DOHH2 (cell line): ENCODE data around the gene DCLK2.

ENCODE experiments used
- H3F3A ChIP-seq: fragments of 200-600 bp; sonication (generic), shearing (Covaris generic); 2 replicates; pipeline ENCODE4 v1.6.0; 2016; ENCODE audit warnings: antibody characterized with exemption, mild to moderate bottlenecking; ENCODE audit not compliant: control insufficient read depth, insufficient read depth
- H3K27ac ChIP-seq: fragments of 200-600 bp; sonication (generic); 2 replicates; pipeline ENCODE4 v1.5.1; 2014; ENCODE audit warnings: low read depth, mild to moderate bottlenecking, low read length, moderate library complexity
- H3K27me3 ChIP-seq: fragments of 200-600 bp; sonication (generic); 2 replicates; pipeline ENCODE4 v1.6.1; 2014; ENCODE audit warnings: mild to moderate bottlenecking, low read length, mixed read lengths; ENCODE audit not compliant: control insufficient read depth
- H3K36me3 ChIP-seq: fragments of 200-600 bp; sonication (generic); 2 replicates; pipeline ENCODE4 v1.6.1; 2014; ENCODE audit warnings: mild to moderate bottlenecking, low read length, moderate library complexity, mixed read lengths; ENCODE audit not compliant: control insufficient read depth
- H3K4me1 ChIP-seq: fragments of 200-600 bp; sonication (generic); 2 replicates; pipeline ENCODE4 v1.6.1; 2014; ENCODE audit warnings: mild to moderate bottlenecking, low read length, mixed read lengths; ENCODE audit not compliant: control insufficient read depth
- H3K4me2 ChIP-seq: fragments of 200-600 bp; sonication (generic); 2 replicates; pipeline ENCODE4 v1.6.0; 2014; ENCODE audit warnings: mild to moderate bottlenecking, low read length, moderate library complexity
- H3K4me3 ChIP-seq: fragments of 200-600 bp; sonication (generic); 2 replicates; pipeline ENCODE4 v1.5.1; 2014; ENCODE audit warnings: mild to moderate bottlenecking, low read length, mixed read lengths
- H3K79me2 ChIP-seq: fragments of 200-600 bp; sonication (generic); 2 replicates; pipeline ENCODE4 v1.6.1; 2014; ENCODE audit warnings: mild to moderate bottlenecking, low read length, mixed read lengths; ENCODE audit not compliant: control insufficient read depth
- H3K9me2 ChIP-seq: fragments of 200-600 bp; sonication (generic); replicated peaks from 2 replicates; pipeline ENCODE4 v1.6.1; 2014; ENCODE audit warnings: mild to moderate bottlenecking, low read length, mixed read lengths; ENCODE audit not compliant: control insufficient read depth
- H3K9me3 ChIP-seq: fragments of 200-600 bp; sonication (generic); 2 replicates; pipeline ENCODE4 v1.6.1; 2014; ENCODE audit warnings: antibody characterized with exemption, low read length, mixed read lengths; ENCODE audit not compliant: control insufficient read depth, insufficient read depth
- H4K20me1 ChIP-seq: fragments of 200-600 bp; sonication (generic); 2 replicates; pipeline ENCODE4 v1.6.0; 2014; ENCODE audit warnings: low read depth, mild to moderate bottlenecking, antibody characterized with exemption, low read length, moderate library complexity; ENCODE audit not compliant: control insufficient read depth, insufficient read depth
- CTCF ChIP-seq: fragments of 200-600 bp; sonication (generic); IDR thresholded peaks from one replicate; pipeline ENCODE4 v1.5.1; 2014; ENCODE audit warnings: antibody characterized with exemption, mild to moderate bottlenecking, low read depth, low read length; ENCODE audit not compliant: poor library complexity, severe bottlenecking
- EZH2phosphoT487 ChIP-seq: fragments of 200-600 bp; sonication (generic); IDR thresholded peaks from 2 replicates; pipeline ENCODE4 v1.6.1; 2017; ENCODE audit warnings: borderline replicate concordance, mild to moderate bottlenecking, antibody characterized with exemption, low read length, moderate library complexity, mixed read lengths

DCLK2 gene

GRCh38 chr4:150297861-150298474 lies 219.7 kb downstream of the DCLK2 start:
- no peaks in the 10 kb centered on the region for H3K4me1 ChIP-seq
- H3K4me3 ChIP-seq = no peak overlapping the region
- H3K79me2 ChIP-seq = no peaks in the 10 kb centered on the region
- H3K9me2 ChIP-seq = no peaks in the 10 kb centered on the region
- no peaks in the 10 kb centered on the region; the same call in 1 of the 2 replicates for H3K36me3 ChIP-seq
- H3K27ac ChIP-seq = no peak overlapping the region
- TF ChIP-seq CTCF (peak; percentile 68), EZH2phosphoT487 (no peak)
- no peaks in the 10 kb centered on the region for H3K9me3 ChIP-seq
- H3K27me3 ChIP-seq = no peaks in the 10 kb centered on the region
- no peak overlapping the region for H3K4me2 ChIP-seq
- no peaks in the 10 kb centered on the region for H4K20me1 ChIP-seq
- H3F3A ChIP-seq = peaks cover 4% of the 10 kb centered on the region; the same call in 1 of the 2 replicates

DNA sequence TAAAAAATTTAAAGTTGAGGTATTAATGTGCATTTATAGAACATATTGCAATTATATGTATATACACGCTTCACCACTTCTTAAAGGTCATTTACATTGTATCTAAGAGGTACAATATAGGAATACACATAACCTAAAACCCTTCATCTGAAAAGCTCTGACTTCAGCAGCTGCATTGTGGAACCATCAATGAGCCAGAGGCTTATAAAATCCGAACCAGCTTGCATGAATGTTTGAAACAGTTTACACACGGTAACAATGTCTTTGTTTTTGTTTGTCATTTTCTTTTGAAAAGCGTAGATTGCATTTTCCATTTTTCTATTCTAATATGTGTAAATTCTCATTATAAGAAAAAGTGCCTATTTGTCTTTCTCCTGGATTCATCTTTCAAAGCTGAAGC lies 221.6 kb downstream of the DCLK2 start:
- Histone ChIP-seq H3K4me2 (no peak overlapping the region), H4K20me1 (no peaks in the 10 kb centered on the region), H3K36me3 (no peaks in the 10 kb centered on the region; the same call in 1 of the 2 replicates), H3K79me2 (no peaks in the 10 kb centered on the region), H3K27ac (no peak overlapping the region), H3K4me3 (no peak overlapping the region), H3F3A (peaks cover 4% of the 10 kb centered on the region; the same call in 1 of the 2 replicates), H3K9me2 (no peaks in the 10 kb centered on the region), H3K27me3 (no peaks in the 10 kb centered on the region), H3K4me1 (no peaks in the 10 kb centered on the region), H3K9me3 (no peaks in the 10 kb centered on the region)
- no peak for TF ChIP-seq CTCF
- TF ChIP-seq EZH2phosphoT487 = no peak

- Histone ChIP-seq H3F3A (peaks cover 4% of the 10 kb centered on the region; the same call in 1 of the 2 replicates), H3K27me3 (no peaks in the 10 kb centered on the region), H3K79me2 (no peaks in the 10 kb centered on the region), H3K36me3 (no peaks in the 10 kb centered on the region; the same call in 1 of the 2 replicates), H3K9me2 (no peaks in the 10 kb centered on the region), H4K20me1 (no peaks in the 10 kb centered on the region), H3K4me3 (no peak overlapping the region), H3K27ac (no peak overlapping the region), H3K4me2 (no peak overlapping the region), H3K4me1 (no peaks in the 10 kb centered on the region), H3K9me3 (no peaks in the 10 kb centered on the region)
- TF ChIP-seq EZH2phosphoT487 (no peak), CTCF (no peak)
These were observed 224.3 kb downstream of the DCLK2 start for GRCh38 chr4:150302553-150302952.
